PFSK-1 (cell line): Measurements from ENCODE around the gene ADAMTS9.

Experiments
- FOXP2 ChIP-seq: optimal IDR thresholded peaks from 2 replicates; pipeline ENCODE3; 2011; ENCODE audit warnings: borderline replicate concordance, control low read depth, inconsistent platforms; ENCODE audit not compliant: insufficient read depth; ENCODE audit errors: extremely low read length, extremely low read depth
- POLR2AphosphoS5 ChIP-seq: IDR thresholded peaks from 2 replicates; pipeline ENCODE4 v1.6.1; 2012; ENCODE audit warnings: low read depth, mild to moderate bottlenecking, control low read depth, low read length, moderate library complexity
- REST ChIP-seq, 2 experiments: IDR thresholded peaks; 2 replicates each; pipeline versions ENCODE4 v1.6.1 to v1.8.0; 2011 to 2012; ENCODE audit warnings: low read depth in 2 of 2, low read length in 2 of 2, control low read depth in 1 of 2, inconsistent platforms in 1 of 2, mild to moderate bottlenecking in 1 of 2, moderate library complexity in 1 of 2; ENCODE audit not compliant: insufficient read depth in 1 of 2
- SIN3A ChIP-seq: IDR thresholded peaks from 2 replicates; pipeline ENCODE4 v1.6.1; 2012; ENCODE audit warnings: mild to moderate bottlenecking, low read length, moderate library complexity, borderline replicate concordance; ENCODE audit not compliant: insufficient read depth
- TAF1 ChIP-seq: IDR thresholded peaks from 2 replicates; pipeline ENCODE4 v1.6.1; 2012; ENCODE audit warnings: low read length, control low read depth, borderline replicate concordance; ENCODE audit not compliant: insufficient read depth

GRCh38 chr3:64518496-64518895 is 169.3 kb downstream of the ADAMTS9 start:
- TF ChIP-seq POLR2AphosphoS5: no peak
- TF ChIP-seq TAF1: no peak
- TF ChIP-seq FOXP2: no peak
- no peak for TF ChIP-seq SIN3A
- no peak for TF ChIP-seq REST (IDR thresholded peaks at IDR 0.05; ENCODE audit: insufficient read depth in 1 of 2, low read depth in 2 of 2, low read length in 2 of 2)
